Peyer's patch (tissue), 4 donors: ENCODE results near the gene EPHA2. TPM values are rescaled to one million over a fixed set of nuclear protein-coding genes. Genes with fewer than 3 reads are reported as not detected.
A peak's percentile ranks its signal among the peaks of the same experiment; 100 is the strongest.

Experiments
- DNase-seq, 3 donors: peaks; one replicate each; pipeline ENCODE4 v3.0.0-alpha.2; 2017 to 2019
- H3K27ac ChIP-seq, 4 donors: fragments of 200-600 bp; sonication (generic); one replicate each; pipeline ENCODE4 v1.5.1; 2016 to 2019
- H3K27me3 ChIP-seq, 2 donors: fragments of 200-600 bp; sonication (generic); one replicate each; pipeline ENCODE4 v1.5.1; 2019
- H3K36me3 ChIP-seq, 3 donors: fragments of 200-600 bp; sonication (generic); one replicate each; pipeline ENCODE4 v1.5.1; 2016 to 2019
- H3K4me1 ChIP-seq, 4 donors: fragments of 200-600 bp; sonication (generic); one replicate each; pipeline ENCODE4 v1.5.1; 2016 to 2019
- H3K4me3 ChIP-seq, 4 donors: fragments of 200-600 bp; sonication (generic); 1 replicate in 3 of 4; 2 replicates in 1 of 4; pipeline ENCODE4 v1.5.1; 2016 to 2019; ENCODE audit warnings: mild to moderate bottlenecking in 1 of 4
- H3K9me3 ChIP-seq, 4 donors: fragments of 200-600 bp; sonication (generic); one replicate each; pipeline ENCODE4 v1.5.1; 2016 to 2019; ENCODE audit warnings: mild to moderate bottlenecking in 1 of 4
- CTCF ChIP-seq, 6 experiments: fragments of 450-650 bp in 4 of 6; fragments of 200-600 bp in 2 of 6; sonication (generic) in 1 of 6; IDR thresholded peaks; one replicate each; pipeline ENCODE4 v1.5.1; 2017 to 2019; ENCODE audit warnings: antibody characterized with exemption in 6 of 6, mild to moderate bottlenecking in 3 of 6, moderate library complexity in 1 of 6
- POLR2A ChIP-seq, 2 donors: fragments of 450-650 bp; IDR thresholded peaks; one replicate each; pipeline ENCODE4 v1.5.1; 2017; ENCODE audit warnings: antibody characterized with exemption in 2 of 2, mild to moderate bottlenecking in 2 of 2, moderate library complexity in 2 of 2
- total RNA-seq, 4 donors: library from RNA; depleted of rRNA; stranded (reverse); fragments of >200 nt; gene quantifications; one replicate each; pipeline ENCODE4 v1.1.0, GENCODE V29; 2016

EPHA2 gene
- total RNA-seq, 4 donors from 2014 or later: 23.5 to 42.6 (median 35.5) TPM

GRCh38 chr1:16076865-16077238 lies 79.0 kb downstream of the EPHA2 start:
- no peaks in the 10 kb centered on the region for H3K36me3 ChIP-seq
- no peak overlapping the region for H3K4me3 ChIP-seq
- H3K27me3 ChIP-seq: no peaks in the 10 kb centered on the region
- no peaks in the 10 kb centered on the region for H3K9me3 ChIP-seq
- DNase-seq: peak in 1 of 3 donors; percentile 73
- no peak overlapping the region for H3K27ac ChIP-seq
- peak in 1 of 6 experiments; percentile 3 for TF ChIP-seq CTCF (IDR thresholded peaks at IDR 0.05)
- TF ChIP-seq POLR2A (IDR thresholded peaks at IDR 0.05): no peak
- peaks cover 2 to 14% (median 8%) of the 10 kb centered on the region in 4 donors for H3K4me1 ChIP-seq

GRCh38 chr1:16076031-16076864 lies 79.6 kb downstream of the EPHA2 start:
- Histone ChIP-seq H3K27ac (no peak overlapping the region), H3K4me3 (no peak overlapping the region), H3K4me1 (peaks cover 2 to 14% (median 8%) of the 10 kb centered on the region in 4 donors), H3K9me3 (no peaks in the 10 kb centered on the region), H3K27me3 (no peaks in the 10 kb centered on the region), H3K36me3 (no peaks in the 10 kb centered on the region)
- DNase-seq: no peak
- TF ChIP-seq POLR2A (IDR thresholded peaks at IDR 0.05) (no peak), CTCF (IDR thresholded peaks at IDR 0.05) (no peak)

GRCh38 chr1:16075337-16076030 lies 80.4 kb downstream of the EPHA2 start:
- Histone ChIP-seq H3K36me3 (no peaks in the 10 kb centered on the region), H3K4me3 (no peak overlapping the region), H3K4me1 (peaks cover 2 to 14% (median 8%) of the 10 kb centered on the region in 4 donors), H3K27ac (no peak overlapping the region), H3K9me3 (no peaks in the 10 kb centered on the region), H3K27me3 (no peaks in the 10 kb centered on the region)
- no peak for TF ChIP-seq POLR2A (IDR thresholded peaks at IDR 0.05)
- TF ChIP-seq CTCF (IDR thresholded peaks at IDR 0.05): no peak
- no peak for DNase-seq

Other genes starting within 250 kb of the EPHA2 start
- gene ZBTB17, start 180.0 kb downstream of the EPHA2 start, total RNA-seq: 100 to 1,000 TPM in 1 of 4 donors, 10 to 100 TPM in 3; 52.1 to 138 (median 56.6) TPM
- gene SRARP, start 151.8 kb downstream of the EPHA2 start, total RNA-seq: not detected
- 1 to 10 TPM in 3 of 4 donors, not detected in 1; 1.1 to 5.2 (median 1.1) TPM for gene HSPB7, start 138.0 kb downstream of the EPHA2 start, total RNA-seq
- gene CLCNKA, start 134.0 kb downstream of the EPHA2 start, total RNA-seq: under 1 TPM in 1 of 4 donors, not detected in 3; 0.47 TPM
- not detected for gene CLCNKB, start 112.3 kb downstream of the EPHA2 start, total RNA-seq
- 1 to 10 TPM in 2 of 4 donors, under 1 TPM in 1, not detected in 1; 0.80 to 3.5 (median 2.3) TPM for gene FAM131C, start 82.4 kb downstream of the EPHA2 start, total RNA-seq
- 10 to 100 TPM in 1 of 4 donors, 1 to 10 TPM in 3; 6.0 to 16.5 (median 7.3) TPM for gene ARHGEF19, start 56.6 kb upstream of the EPHA2 start, total RNA-seq
- gene CPLANE2, start 81.1 kb upstream of the EPHA2 start, total RNA-seq: 1 to 10 TPM in 3 of 4 donors, not detected in 1; 1.2 to 6.6 (median 3.4) TPM
- gene FBXO42, start 196.4 kb upstream of the EPHA2 start, total RNA-seq: 10 to 100 TPM; 15.7 to 29.4 (median 24.5) TPM
- gene SZRD1, start 211.2 kb upstream of the EPHA2 start, total RNA-seq: 10 to 100 TPM; 52.0 to 59.5 (median 57.4) TPM